GM12878 (cell line): ENCODE measurements around the gene SELENOS. TPM values are rescaled to one million over a fixed set of nuclear protein-coding genes. Genes with fewer than 3 reads are reported as not detected.

Experiments used
- ATAC-seq: fragments of 200-7000 bp; cut with Tn5 transposase; 3 replicates; pipeline ENCODE4 v1.9.1; 2020; ENCODE audit warnings: mild to moderate bottlenecking, moderate library complexity
- BruUV-seq: library from RNA; stranded (reverse); fragments of 400-500 nt; replicated peaks from 2 replicates; lab custom pipeline; 2021; lab: Mats Ljungman, UMichigan
- CTCF ChIA-PET: fragments of 300-600 bp; sonication (Branson Sonifier 250); formaldehyde crosslinking; extraction: SDS; loops from one replicate; lab custom pipeline; 2021; ENCODE audit warnings: inconsistent platforms; lab: Yijun Ruan, JAX
- POLR2A ChIA-PET: fragments of 350-600 bp; formaldehyde crosslinking; extraction: SDS; loops from one replicate; lab custom pipeline; 2021; ENCODE audit warnings: inconsistent platforms; lab: Charles Lee
- RAD21 ChIA-PET: fragments of 300-600 bp; sonication (Branson Sonifier 250); formaldehyde crosslinking; loops from one replicate; lab custom pipeline; 2023; ENCODE audit warnings: antibody characterized with exemption; ENCODE audit not compliant: unreplicated experiment; lab: Charles Lee
- SMC1A ChIA-PET: fragments of 300-600 bp; sonication (Branson Sonifier 250); formaldehyde crosslinking; loops from one replicate; lab custom pipeline; 2023; ENCODE audit not compliant: unreplicated experiment, uncharacterized antibody; lab: Charles Lee
- DNase-seq: peaks from one replicate; pipeline ENCODE4 v3.0.0-alpha.2; 2011; ENCODE audit warnings: low read depth, low spot score
- FAIRE-seq: peaks from 3 replicates; lab custom pipeline; 2011; peaks lifted over from hg19 to GRCh38; lab: Jason Lieb, UNC
- H2AFZ ChIP-seq: 2 replicates; pipeline ENCODE4 v1.6.0; 2011; ENCODE audit warnings: low read depth, low read length, control low read depth; ENCODE audit not compliant: control insufficient read depth
- H3K27ac ChIP-seq: 2 replicates; pipeline ENCODE4 v1.5.1; 2011; ENCODE audit warnings: control low read depth; ENCODE audit not compliant: control insufficient read depth, insufficient read depth
- H3K27me3 ChIP-seq, 2 experiments: replicated peaks in 1 of 2; 2 replicates each; pipeline versions ENCODE4 v1.6.0 to v1.6.1; 2011; ENCODE audit warnings: low read length in 1 of 2; ENCODE audit not compliant: control insufficient read depth in 2 of 2, insufficient read depth in 2 of 2
- H3K36me3 ChIP-seq, 2 experiments: 2 replicates each; pipeline ENCODE4 v1.5.1; 2011; ENCODE audit warnings: low read length in 1 of 2; ENCODE audit not compliant: control insufficient read depth in 2 of 2, insufficient read depth in 2 of 2
- H3K4me1 ChIP-seq: 2 replicates; pipeline ENCODE4 v1.6.1; 2011; ENCODE audit warnings: mild to moderate bottlenecking, low read length, moderate library complexity, mixed read lengths; ENCODE audit not compliant: control insufficient read depth, insufficient read depth
- H3K4me2 ChIP-seq: 2 replicates; pipeline ENCODE4 v1.6.0; 2011; ENCODE audit warnings: control low read depth; ENCODE audit not compliant: control insufficient read depth, insufficient read depth
- H3K4me3 ChIP-seq: fragments of 200-600 bp; sonication (generic); 2 replicates; pipeline ENCODE4 v1.5.1; 2016
- H3K79me2 ChIP-seq: 2 replicates; pipeline ENCODE4 v1.6.0; 2011; ENCODE audit warnings: low read length; ENCODE audit not compliant: control insufficient read depth, insufficient read depth
- H3K9ac ChIP-seq: 2 replicates; pipeline ENCODE4 v1.8.0; 2011; ENCODE audit warnings: low read length, control low read depth, mixed read lengths; ENCODE audit not compliant: control insufficient read depth, insufficient read depth
- H3K9me3 ChIP-seq: replicated peaks from 3 replicates; pipeline ENCODE4 v1.5.1; 2011; ENCODE audit warnings: mild to moderate bottlenecking, low read length; ENCODE audit not compliant: control insufficient read depth, insufficient read depth
- H4K20me1 ChIP-seq: 2 replicates; pipeline ENCODE4 v1.6.0; 2011; ENCODE audit not compliant: control insufficient read depth, insufficient read depth
- ASH2L ChIP-seq: fragments of 300-600, 200-600 bp; sonication (generic); IDR thresholded peaks from 2 replicates; pipeline ENCODE4 v1.6.1; 2017; ENCODE audit warnings: low read depth, mild to moderate bottlenecking, borderline replicate concordance
- ATF2 ChIP-seq: IDR thresholded peaks from 2 replicates; pipeline ENCODE4 v1.6.1; 2012; ENCODE audit warnings: low read length, inconsistent platforms
- CEBPB ChIP-seq, 2 experiments: fragments of 150-350 bp in 1 of 2; IDR thresholded peaks; 2 replicates each; pipeline ENCODE4 v1.6.1; 2012 to 2014; ENCODE audit warnings: low read depth in 2 of 2, low read length in 2 of 2, borderline replicate concordance in 1 of 2, inconsistent platforms in 1 of 2
- DPF2 ChIP-seq: fragments of 450-650 bp; IDR thresholded peaks from 2 replicates; pipeline ENCODE4 v1.6.1; 2017; ENCODE audit warnings: mild to moderate bottlenecking
- LARP7 ChIP-seq: fragments of 450-650 bp; IDR thresholded peaks from 2 replicates; pipeline ENCODE4 v1.6.1; 2017; ENCODE audit warnings: mild to moderate bottlenecking
- MEF2A ChIP-seq: IDR thresholded peaks from 2 replicates; pipeline ENCODE4 v1.6.1; 2011; ENCODE audit warnings: low read depth, mild to moderate bottlenecking, low read length, moderate library complexity; ENCODE audit not compliant: insufficient read depth
- RB1 ChIP-seq: fragments of 450-650 bp; formaldehyde crosslinking; IDR thresholded peaks from 2 replicates; pipeline ENCODE4 v1.6.1; 2017; ENCODE audit warnings: mild to moderate bottlenecking, borderline replicate concordance
- RBBP5 ChIP-seq: fragments of 200-600 bp; sonication (generic); conservative IDR thresholded peaks from 2 replicates; pipeline ENCODE4 v1.6.1; 2016
- SIX5 ChIP-seq: IDR thresholded peaks from 2 replicates; pipeline ENCODE4 v1.6.1; 2011; ENCODE audit warnings: mild to moderate bottlenecking, low read depth, low read length, moderate library complexity; ENCODE audit not compliant: severe bottlenecking
- SKIL ChIP-seq: fragments of 450-650 bp; IDR thresholded peaks from 2 replicates; pipeline ENCODE4 v1.6.1; 2017; ENCODE audit warnings: mild to moderate bottlenecking, low read depth, inconsistent platforms; ENCODE audit not compliant: poor library complexity, severe bottlenecking
- SREBF1 ChIP-seq: IDR thresholded peaks from 2 replicates; pipeline ENCODE4 v1.6.1; 2012; ENCODE audit warnings: mild to moderate bottlenecking, low read length
- SUZ12 ChIP-seq: fragments of 200-600 bp; sonication (generic); IDR thresholded peaks from one replicate; pipeline ENCODE4 v1.6.1; 2018; ENCODE audit warnings: antibody characterized with exemption, mild to moderate bottlenecking; ENCODE audit not compliant: unreplicated experiment
- TARDBP ChIP-seq: IDR thresholded peaks from 2 replicates; pipeline ENCODE4 v1.6.1; 2016; ENCODE audit warnings: borderline replicate concordance
- ZNF207 ChIP-seq: fragments of 450-650 bp; IDR thresholded peaks from 2 replicates; pipeline ENCODE4 v1.6.1; 2014; ENCODE audit warnings: antibody characterized with exemption, mild to moderate bottlenecking, borderline replicate concordance
- WGBS: methylation state at CpG from one replicate; pipeline ENCODE4 v1.1.6; 2016; ENCODE audit warnings: low lambda C conversion rate; ENCODE audit not compliant: insufficient replicate concordance, insufficient coverage; ENCODE audit errors: missing lambda C conversion rate; 5-methylcytosine and 5-hydroxymethylcytosine counted together
- in situ Hi-C: fragments of 300-500 bp; cut with MboI; formaldehyde crosslinking; loops from 9 replicates; pipeline ENCODE4 v1.14.3; 2018; ENCODE audit warnings: mixed read lengths
- intact Hi-C: fragments of 100-400 bp; cut with micrococcal nuclease; formaldehyde crosslinking; loops from one replicate; pipeline ENCODE4 v1.14.2; 2022; ENCODE audit not compliant: unreplicated experiment
- polyA plus RNA-seq, 11 experiments: library from polyadenylated mRNA; depleted of rRNA in 4 of 11; unstranded in 6 of 11; stranded (reverse) in 5 of 11; fragments of >200 nt; fragmentation: Nextera tagmentation in 4 of 11; fragmentation: Illumina TruSeq in 1 of 11; extraction: Ambion mirVana in 4 of 11; extraction: Trizol in 1 of 11; gene quantifications; 1 replicate in 1 of 11; 2 replicates in 10 of 11; pipeline versions ENCODE4 v1.2.1 to v1.2.3, GENCODE V29; 2011 to 2016; ENCODE audit warnings: inconsistent platforms in 2 of 11, missing spikeins in 2 of 11, low read depth in 1 of 11
- total RNA-seq, 4 experiments: library from RNA; depleted of rRNA in 3 of 4; stranded (reverse); fragments of >200 nt in 3 of 4; fragmentation: Illumina TruSeq in 1 of 4; extraction: Trizol in 1 of 4; gene quantifications; 2 replicates each; pipeline versions ENCODE4 v1.2.1 to v1.2.3, GENCODE V29; 2013 to 2021
- TF ChIP-seq, protein P1 (sequence below): fragments of 450-650 bp; IDR thresholded peaks from 2 replicates; pipeline ENCODE4 v1.6.1; 2018; ENCODE audit warnings: borderline replicate concordance, mild to moderate bottlenecking; ENCODE audit not compliant: partially characterized antibody

Gene SELENOS
- total and polyA plus RNA-seq, 10 of the 15 experiments (the other 5 are each of a cell fraction or from before 2014, with no cell fraction given) = 25.8 to 90.1 (median 37.3) TPM

DNA sequence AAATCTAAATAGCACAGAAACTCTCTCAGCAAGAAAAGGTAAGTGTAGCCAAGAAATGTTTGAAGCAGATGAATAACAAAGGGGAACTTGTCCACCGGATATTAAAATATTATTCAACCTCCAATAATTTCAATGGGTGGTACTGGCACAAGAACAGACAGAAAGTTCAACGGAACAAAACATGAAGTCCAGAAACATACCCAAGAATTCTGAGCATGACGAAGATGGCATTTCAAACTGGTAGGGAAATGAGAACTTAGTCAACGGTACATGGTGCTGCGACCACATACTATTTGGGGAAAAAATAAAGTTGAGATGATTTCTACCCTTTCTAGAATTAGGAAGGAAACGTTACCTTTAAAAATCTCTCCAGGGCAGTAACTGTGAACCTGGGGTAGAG, 30.9 kb downstream of the SELENOS start:
- DNase-seq = no peak
- intact Hi-C loops = no loop called here
- SMC1A ChIA-PET = interaction anchor here (1.0 to 10.3 kb wide), 11 partner anchors 10 to 157 kb away, joined by 3 to 119 read pairs (median 6); no protein-coding TSS in a partner anchor
- H3K27me3 ChIP-seq = no peaks in the 10 kb centered on the region
- H3K79me2 ChIP-seq = peaks cover 91% of the 10 kb centered on the region
- peaks cover 31% of the 10 kb centered on the region for H3K4me1 ChIP-seq
- H3K36me3 ChIP-seq = peaks cover 0 to 6% of the 10 kb centered on the region in 2 experiments; a peak in 1 of 4 replicates
- RAD21 ChIA-PET = interaction anchor here (0.9 to 3.3 kb wide), 7 partner anchors 36 to 125 kb away, joined by 3 to 26 read pairs (median 4); no protein-coding TSS in a partner anchor
- no peak for ATAC-seq
- H3K27ac ChIP-seq = peak overlapping the region; percentile 4; the same call in 1 of the 2 replicates
- POLR2A ChIA-PET = interaction anchor here (0.9 to 1.6 kb wide), 4 partner anchors 36 to 111 kb away, joined by 3 to 6 read pairs (median 4); no protein-coding TSS in a partner anchor
- peak overlapping the region; percentile 52 for H3K4me3 ChIP-seq
- H3K9me3 ChIP-seq = no peaks in the 10 kb centered on the region
- no peak overlapping the region for H2AFZ ChIP-seq
- FAIRE-seq = no peak
- BruUV-seq = no TSS peak
- CTCF ChIA-PET = interaction anchor here (0.7 to 5.8 kb wide), 4 partner anchors 10 to 239 kb away, joined by 3 to 64 read pairs (median 5); no protein-coding TSS in a partner anchor
- H3K9ac ChIP-seq = no peak overlapping the region; the same call in 1 of the 2 replicates
- in situ Hi-C loops = no loop called here
- WGBS = 48% methylated on average over 6 of the region's 6 CpGs
- H4K20me1 ChIP-seq = no peaks in the 10 kb centered on the region; the same call in 1 of the 2 replicates
- H3K4me2 ChIP-seq = peak overlapping the region; percentile 66
- no peak for TF ChIP-seq RB1
- TF ChIP-seq SIX5 = no peak
- TF ChIP-seq CEBPB (IDR thresholded peaks at IDR 0.05; ENCODE audit: borderline replicate concordance in 1 of 2, low read depth in 2 of 2, low read length in 2 of 2) = no peak
- TF ChIP-seq, protein P1, sequence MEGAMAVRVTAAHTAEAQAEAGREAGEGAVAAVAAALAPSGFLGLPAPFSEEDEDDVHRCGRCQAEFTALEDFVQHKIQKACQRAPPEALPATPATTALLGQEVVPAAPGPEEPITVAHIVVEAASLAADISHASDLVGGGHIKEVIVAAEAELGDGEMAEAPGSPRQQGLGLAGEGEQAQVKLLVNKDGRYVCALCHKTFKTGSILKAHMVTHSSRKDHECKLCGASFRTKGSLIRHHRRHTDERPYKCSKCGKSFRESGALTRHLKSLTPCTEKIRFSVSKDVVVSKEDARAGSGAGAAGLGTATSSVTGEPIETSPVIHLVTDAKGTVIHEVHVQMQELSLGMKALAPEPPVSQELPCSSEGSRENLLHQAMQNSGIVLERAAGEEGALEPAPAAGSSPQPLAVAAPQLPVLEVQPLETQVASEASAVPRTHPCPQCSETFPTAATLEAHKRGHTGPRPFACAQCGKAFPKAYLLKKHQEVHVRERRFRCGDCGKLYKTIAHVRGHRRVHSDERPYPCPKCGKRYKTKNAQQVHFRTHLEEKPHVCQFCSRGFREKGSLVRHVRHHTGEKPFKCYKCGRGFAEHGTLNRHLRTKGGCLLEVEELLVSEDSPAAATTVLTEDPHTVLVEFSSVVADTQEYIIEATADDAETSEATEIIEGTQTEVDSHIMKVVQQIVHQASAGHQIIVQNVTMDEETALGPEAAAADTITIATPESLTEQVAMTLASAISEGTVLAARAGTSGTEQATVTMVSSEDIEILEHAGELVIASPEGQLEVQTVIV = no peak
- TF ChIP-seq SUZ12 = no peak
- TF ChIP-seq SREBF1 = no peak
- no peak for TF ChIP-seq MEF2A
- no peak for TF ChIP-seq LARP7
- no peak for TF ChIP-seq RBBP5
- no peak for TF ChIP-seq ASH2L
- no peak for TF ChIP-seq TARDBP
- TF ChIP-seq SKIL = no peak
- TF ChIP-seq DPF2 = no peak
- no peak for TF ChIP-seq ATF2
- TF ChIP-seq ZNF207 = no peak
